Thyroid gland (tissue), 4 donors: ENCODE results near the gene CPT1A.

Source experiments
- CTCF ChIP-seq, 6 experiments: fragments of 200-600 bp in 3 of 6; fragments of 450-650 bp in 3 of 6; sonication (generic) in 3 of 6; IDR thresholded peaks; one replicate each; pipeline ENCODE4 v1.5.1; 2016 to 2019; ENCODE audit warnings: antibody characterized with exemption in 6 of 6, mild to moderate bottlenecking in 2 of 6, inconsistent platforms in 1 of 6, moderate library complexity in 1 of 6
- POLR2A ChIP-seq, 2 donors: fragments of 450-650 bp; IDR thresholded peaks; one replicate each; pipeline ENCODE4 v1.6.1; 2017; ENCODE audit warnings: antibody characterized with exemption in 2 of 2, mild to moderate bottlenecking in 2 of 2, moderate library complexity in 1 of 2

- TF ChIP-seq CTCF (IDR thresholded peaks at IDR 0.05) = no peak
- TF ChIP-seq POLR2A (IDR thresholded peaks at IDR 0.05) = no peak
Measured at GRCh38 chr11:68810164-68810563, 31.6 kb downstream of the CPT1A start.
